Activated CD8-positive, alpha-beta memory T cell treated with anti-CD3 and anti-CD28 coated beads, Interleukin-2, amount 50 U/mL, for 1 hour (primary cell): ENCODE results near the gene AKAP6.

Experiments used
- DNase-seq: peaks from one replicate; pipeline ENCODE4 v3.0.0-alpha.2; 2020; ENCODE audit errors: extremely low read depth

Gene AKAP6

GRCh38 chr14:32332415-32333316 lies 3.6 kb downstream of the AKAP6 start:
- DNase-seq: no peak

GRCh38 chr14:32336702-32337101 lies 7.6 kb downstream of the AKAP6 start:
- DNase-seq: no peak

- no peak for DNase-seq
These were observed 8.7 kb downstream of the AKAP6 start for GRCh38 chr14:32337759-32338158.

GRCh38 chr14:32339188-32339587 lies 10.1 kb downstream of the AKAP6 start:
- DNase-seq: no peak

GRCh38 chr14:32341947-32342846 lies 13.1 kb downstream of the AKAP6 start:
- no peak for DNase-seq

GRCh38 chr14:32342847-32343194 lies 13.7 kb downstream of the AKAP6 start:
- DNase-seq: no peak

- no peak for DNase-seq
These were observed 14.9 kb downstream of the AKAP6 start for GRCh38 chr14:32343926-32344430.

GRCh38 chr14:32345311-32345791 lies 16.3 kb downstream of the AKAP6 start:
- no peak for DNase-seq

- DNase-seq: no peak
These were observed 20.2 kb downstream of the AKAP6 start for GRCh38 chr14:32349322-32349721.

GRCh38 chr14:32350020-32350419 lies 20.9 kb downstream of the AKAP6 start:
- no peak for DNase-seq

- no peak for DNase-seq
These were observed 23.5 kb downstream of the AKAP6 start for GRCh38 chr14:32352631-32353030.

- DNase-seq: no peak
These were observed 25.6 kb downstream of the AKAP6 start for GRCh38 chr14:32354716-32355115.

GRCh38 chr14:32358781-32359180 lies 29.7 kb downstream of the AKAP6 start:
- no peak for DNase-seq

GRCh38 chr14:32361674-32362073 lies 32.6 kb downstream of the AKAP6 start:
- no peak for DNase-seq

GRCh38 chr14:32363761-32364160 lies 34.7 kb downstream of the AKAP6 start:
- no peak for DNase-seq

- no peak for DNase-seq
These were observed 35.8 kb downstream of the AKAP6 start for GRCh38 chr14:32364941-32365340.

GRCh38 chr14:32366256-32366879 lies 37.3 kb downstream of the AKAP6 start:
- DNase-seq: no peak

- DNase-seq: no peak
These were observed 37.9 kb downstream of the AKAP6 start for GRCh38 chr14:32366986-32367385.

- no peak for DNase-seq
These were observed 38.4 kb downstream of the AKAP6 start for GRCh38 chr14:32367516-32367915.

GRCh38 chr14:32368107-32368506 lies 39.0 kb downstream of the AKAP6 start:
- no peak for DNase-seq

- no peak for DNase-seq
These were observed 41.6 kb downstream of the AKAP6 start for GRCh38 chr14:32370714-32371113.

GRCh38 chr14:32372154-32372553 lies 43.1 kb downstream of the AKAP6 start:
- no peak for DNase-seq
